ENCODE measurements around the gene STAG1. TPM values are rescaled to one million over a fixed set of nuclear protein-coding genes. Genes with fewer than 3 reads are reported as not detected.

Gene STAG1
- total RNA-seq, 1 donor = 12.4 TPM

Small RNAs within 50 kb of the gene (small RNA-seq; reads per million reads assigned to genes)
- gene RNU6-1284P (not detected), gene RNU6-789P (not detected)

Other genes with a start within 250 kb of the STAG1 start
- 10.8 TPM for gene SLC35G2, start 66.7 kb upstream of the STAG1 start, total RNA-seq
- gene NCK1, start 109.8 kb upstream of the STAG1 start, total RNA-seq = 19.7 TPM
- 0.54 TPM for gene IL20RB, start 205.6 kb upstream of the STAG1 start, total RNA-seq